HG02852 (cell line): Measurements from ENCODE around the gene MED15.

Experiments
- ATAC-seq: cut with Tn5 transposase; IDR thresholded peaks from one replicate; pipeline ENCODE4 v1.9.1; 2021; ENCODE audit warnings: mild to moderate bottlenecking, moderate library complexity; ENCODE audit not compliant: unreplicated experiment

Gene MED15

DNA sequence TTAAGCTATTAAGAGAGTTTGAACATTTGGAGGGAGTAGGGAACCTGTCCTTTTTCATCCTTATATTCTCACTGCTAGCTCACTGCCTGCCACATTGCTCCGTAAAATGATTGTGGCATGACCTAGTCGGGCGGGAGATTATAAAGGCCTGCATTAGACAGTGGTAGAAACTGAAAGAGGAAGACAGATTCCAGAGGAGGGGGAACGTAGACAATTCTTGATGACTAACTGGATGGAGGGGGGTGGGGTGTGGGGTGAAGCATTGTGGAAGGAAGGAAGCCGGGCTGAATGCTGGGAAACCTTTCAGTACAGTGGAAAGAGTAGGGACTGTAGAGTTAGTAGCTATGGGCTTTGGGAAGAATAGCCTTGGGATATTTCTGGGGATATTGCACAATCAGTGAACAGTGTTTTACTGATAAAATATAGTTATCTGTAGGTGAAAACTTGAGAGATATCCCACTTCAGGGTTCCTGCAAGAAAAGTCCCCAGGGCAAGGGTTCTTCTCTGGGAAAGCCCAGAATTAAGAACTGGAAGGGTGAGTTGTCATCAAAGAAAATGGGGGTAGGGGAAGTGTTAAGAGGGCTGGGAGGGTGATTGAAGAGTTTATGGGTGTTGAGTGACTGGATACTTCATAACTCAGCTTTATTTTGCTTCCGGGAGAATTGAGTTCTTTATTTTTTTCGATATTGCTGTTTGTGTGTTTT is 2.1 kb downstream of the MED15 start:
- ATAC-seq: no peak

DNA sequence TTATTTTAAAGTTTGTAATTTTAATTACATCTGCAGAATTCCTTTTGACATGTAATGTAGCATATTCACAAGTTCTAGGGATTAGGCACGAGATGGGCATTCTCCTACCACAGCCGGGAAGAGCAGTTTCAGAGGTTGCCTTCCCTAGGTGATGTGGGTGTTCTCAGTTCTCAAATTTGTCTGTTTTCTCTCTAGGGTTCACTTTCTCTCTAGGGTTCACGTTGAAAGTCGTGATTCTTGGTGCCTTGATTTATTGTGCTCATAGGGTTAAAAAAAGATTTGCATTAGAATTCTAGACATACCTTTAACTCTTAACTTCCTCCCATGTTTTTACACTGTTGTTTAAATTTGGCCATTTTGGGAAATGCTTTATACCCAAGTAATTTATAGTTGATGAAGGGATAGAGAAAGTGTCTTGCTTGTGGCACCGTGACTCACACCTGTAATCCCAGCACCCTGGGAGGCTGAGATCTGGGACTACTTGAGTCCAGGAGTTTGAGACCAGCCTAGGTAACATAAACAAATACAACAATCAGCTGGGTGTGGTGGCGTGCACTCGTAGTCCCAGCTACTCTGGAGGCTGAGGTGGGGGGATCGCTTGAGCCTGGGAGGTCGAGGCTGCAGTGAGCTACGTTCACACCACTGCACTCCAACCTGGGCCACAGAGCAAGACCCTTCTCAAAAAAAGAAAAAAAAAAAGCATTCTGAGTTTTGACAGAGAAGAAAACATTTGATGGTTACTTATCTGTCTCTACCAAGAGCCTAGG is 3.6 kb downstream of the MED15 start:
- no peak for ATAC-seq

DNA sequence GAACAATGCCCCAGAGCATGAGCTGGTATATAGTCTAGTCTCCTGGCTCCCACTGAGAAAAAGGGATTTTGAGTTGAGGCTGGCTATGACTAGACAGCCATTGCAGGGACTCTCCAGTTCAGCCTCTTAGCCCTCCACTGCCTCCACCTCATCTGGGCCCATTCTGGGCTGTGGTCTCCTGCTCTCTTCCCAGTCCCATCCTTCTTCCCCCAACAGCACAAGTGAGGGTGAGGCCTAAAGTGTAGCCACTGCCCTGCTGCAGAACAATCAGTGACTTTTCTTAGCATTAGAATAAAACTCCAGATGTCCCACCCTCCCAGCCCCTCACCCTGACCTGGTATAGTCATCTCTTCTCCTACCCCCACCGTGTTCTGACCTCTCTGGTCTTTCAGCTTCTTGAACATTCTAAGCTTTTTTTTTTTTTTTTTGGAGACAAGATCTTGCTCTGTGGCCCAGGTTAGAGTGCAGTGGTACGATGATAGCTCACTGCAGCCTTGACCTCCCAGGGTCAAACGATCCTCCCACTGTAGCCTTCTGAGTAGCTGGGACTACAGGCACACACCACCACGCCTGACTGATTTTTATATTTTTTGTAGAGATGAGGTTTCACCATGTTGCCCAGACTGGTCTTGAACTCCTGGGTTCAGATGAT is 4.3 kb downstream of the MED15 start:
- ATAC-seq: no peak

- ATAC-seq: no peak
Observed at GRCh38 chr22:20514658-20515406, 7.4 kb downstream of the MED15 start.

GRCh38 chr22:20516399-20516798 is 9.0 kb downstream of the MED15 start:
- ATAC-seq: no peak

DNA sequence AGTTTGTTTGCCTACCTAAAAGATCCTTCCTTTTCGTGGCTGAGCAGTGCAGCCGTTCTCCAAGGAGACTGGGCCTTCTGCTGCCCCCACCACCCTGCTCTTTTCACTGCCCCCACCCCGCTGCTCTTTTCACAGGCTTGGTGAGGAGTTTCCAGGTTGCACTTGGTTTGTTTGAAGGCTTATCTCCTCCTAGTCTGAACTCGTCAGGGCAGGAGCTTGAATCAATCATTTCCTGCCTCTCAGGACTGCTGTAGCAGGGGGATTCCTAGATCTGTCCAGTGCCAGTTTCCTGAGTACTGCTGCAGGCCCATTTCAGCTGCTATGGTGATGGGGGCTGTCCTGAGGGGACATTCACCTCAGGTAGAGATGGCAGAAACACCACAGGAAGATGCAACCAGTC is 10.0 kb downstream of the MED15 start:
- no peak for ATAC-seq

DNA sequence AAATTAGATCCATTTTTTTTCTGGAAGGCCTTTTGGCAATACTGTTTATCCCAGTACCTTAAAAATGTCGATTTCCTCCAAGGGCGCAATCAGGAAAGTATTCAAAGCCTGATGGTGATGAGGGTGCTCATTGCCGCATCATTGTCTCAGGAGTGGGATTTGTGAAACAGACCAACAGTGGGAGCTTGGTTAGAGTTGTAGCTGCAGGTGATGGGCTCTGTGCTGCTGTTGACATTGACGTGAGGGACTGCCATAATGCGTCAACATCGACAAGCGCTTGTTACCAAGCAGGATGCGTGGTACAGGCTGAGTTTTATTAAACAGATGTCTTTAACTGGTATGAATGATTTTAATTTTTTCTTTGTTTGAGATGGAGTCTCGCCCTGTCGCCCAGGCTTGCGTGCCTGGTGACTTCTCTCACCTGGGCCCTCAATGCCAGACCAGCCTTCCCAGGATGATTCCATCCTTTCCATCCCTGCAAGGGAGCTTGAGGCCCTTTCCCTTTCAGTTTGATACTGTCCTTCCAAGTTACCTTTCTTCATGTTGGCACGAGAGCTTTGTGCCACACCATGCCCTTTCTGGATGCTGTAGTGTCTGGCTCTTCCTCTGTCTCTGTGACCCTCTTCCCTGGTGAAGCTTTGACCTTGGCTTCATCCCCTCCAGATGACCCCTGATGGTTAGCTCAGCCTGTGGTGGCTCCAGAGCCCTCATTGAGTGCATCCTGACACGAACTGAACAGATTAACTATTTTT is 10.6 kb downstream of the MED15 start:
- ATAC-seq: no peak

DNA sequence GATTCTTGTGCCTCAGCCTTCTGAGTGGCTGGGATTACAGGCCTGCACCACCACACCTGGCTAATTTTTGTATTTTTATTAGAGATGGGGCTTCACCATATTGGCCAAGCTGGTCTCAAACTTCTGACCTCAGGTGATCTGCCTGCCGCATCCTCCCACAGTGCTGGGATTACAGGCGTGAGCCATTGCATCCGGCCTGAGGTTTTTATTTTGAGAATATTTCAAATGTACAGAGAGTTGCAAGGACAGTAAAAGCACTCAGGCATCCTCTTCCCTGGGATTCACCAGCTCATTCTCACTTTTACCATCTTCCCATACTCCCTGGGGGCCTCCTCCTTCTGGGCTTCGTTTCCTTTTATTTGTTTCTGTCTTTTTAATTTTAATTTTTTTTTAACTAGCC is 12.1 kb downstream of the MED15 start:
- no peak for ATAC-seq

GRCh38 chr22:20520093-20520511 is 12.7 kb downstream of the MED15 start:
- ATAC-seq: no peak

DNA sequence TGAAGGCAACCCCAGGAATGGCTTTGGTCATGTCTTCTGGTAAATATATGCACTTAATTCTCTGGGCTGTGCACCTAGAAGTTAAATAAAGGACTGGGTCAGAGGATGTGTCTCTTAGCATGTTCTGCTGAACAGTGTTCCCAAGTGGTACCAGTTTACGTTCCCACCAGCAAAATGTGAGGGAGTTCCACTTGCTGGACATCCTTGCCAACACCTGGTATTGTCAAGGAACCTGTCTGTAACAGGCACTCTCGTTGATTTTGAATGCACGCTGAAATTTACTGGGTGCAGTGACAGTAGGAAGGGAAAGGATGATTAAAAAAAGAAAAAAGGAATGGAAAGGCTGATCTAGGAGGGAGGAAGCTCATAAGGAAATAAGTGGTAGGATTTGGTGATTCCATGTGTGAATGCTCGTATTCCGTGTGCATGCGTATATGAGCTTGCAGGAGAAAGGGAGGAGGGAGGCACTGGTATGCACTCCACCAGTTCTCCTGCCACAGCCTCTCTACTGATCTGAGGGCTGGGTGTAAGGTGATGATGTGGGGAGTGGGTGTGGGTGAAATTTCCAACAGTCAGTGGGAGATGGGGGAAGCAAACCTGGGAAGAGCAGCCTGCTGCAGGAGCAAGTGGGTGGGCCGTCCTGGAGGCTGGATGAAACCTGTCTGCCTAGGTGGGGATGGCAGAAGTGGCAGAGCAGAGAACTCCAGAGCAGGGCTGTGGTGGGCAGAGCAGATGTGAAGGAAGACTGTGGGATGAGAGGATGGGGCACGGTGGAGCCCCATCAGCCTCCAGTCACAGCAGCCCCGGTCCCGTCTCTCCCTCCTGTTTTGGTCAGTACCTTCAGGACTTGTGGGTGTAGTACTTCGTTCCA is 15.0 kb downstream of the MED15 start:
- no peak for ATAC-seq

DNA sequence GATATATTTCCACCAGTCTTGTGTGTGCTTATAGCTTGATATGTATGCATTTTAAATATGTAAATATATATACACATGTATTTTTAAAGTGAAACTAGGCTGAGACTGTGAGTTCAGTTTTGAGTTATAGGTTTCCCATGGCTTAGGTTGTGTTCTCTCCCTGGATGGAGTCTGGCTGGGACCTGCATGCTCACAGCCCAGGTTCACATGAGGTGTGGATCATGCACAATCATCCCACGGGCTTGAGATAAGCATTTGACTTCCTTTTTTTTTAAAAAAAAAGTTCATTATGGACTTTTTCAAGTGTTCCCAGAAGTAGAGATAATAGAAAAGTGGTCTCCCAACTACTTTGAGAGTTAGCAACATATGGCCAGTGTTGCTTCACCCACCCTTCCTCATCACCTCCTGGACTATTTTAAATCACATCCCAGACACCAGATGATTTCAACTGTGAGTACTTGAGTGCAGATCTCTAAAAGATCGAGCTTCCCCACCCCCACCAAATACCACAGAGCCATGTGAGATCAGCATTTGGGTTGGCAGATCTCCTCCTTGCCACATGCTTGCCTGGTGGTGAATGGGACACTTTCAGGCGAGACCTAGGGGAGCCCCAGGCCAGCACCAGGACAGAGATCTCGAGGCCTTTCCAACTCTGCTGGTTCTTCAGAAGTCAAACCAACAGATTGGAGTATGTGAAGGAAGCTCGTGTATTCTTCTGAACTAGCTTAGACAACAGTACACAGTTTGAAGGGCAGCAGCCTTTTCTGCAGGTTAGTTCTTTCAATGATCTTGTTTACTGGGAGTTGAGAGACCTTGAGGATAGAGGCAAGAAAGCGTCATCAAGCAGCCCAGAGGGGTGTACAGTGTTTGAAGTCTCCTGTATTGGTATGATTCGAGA is 15.9 kb downstream of the MED15 start:
- no peak for ATAC-seq

- no peak for ATAC-seq
Observed at GRCh38 chr22:20524004-20524481, 16.6 kb downstream of the MED15 start.

DNA sequence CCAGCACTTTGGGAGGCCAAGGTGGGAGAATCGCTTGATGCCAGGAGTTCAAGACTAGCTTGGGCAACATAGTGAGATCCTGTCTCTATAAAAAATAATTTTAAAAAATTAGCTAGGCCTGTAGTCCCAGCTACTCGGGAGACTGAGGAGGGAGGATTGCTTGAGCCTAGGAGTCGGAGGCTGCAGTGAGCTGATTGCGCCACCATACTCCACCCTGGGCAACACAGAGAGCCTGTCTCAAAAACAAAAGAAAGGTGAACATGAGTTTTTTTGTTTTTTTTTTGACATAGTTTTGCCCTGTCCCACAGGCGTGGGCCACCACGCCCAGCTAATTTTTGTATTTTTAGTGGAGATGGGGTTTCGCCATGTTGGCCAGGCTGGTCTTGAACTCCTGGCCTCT is 17.6 kb downstream of the MED15 start:
- no peak for ATAC-seq

DNA sequence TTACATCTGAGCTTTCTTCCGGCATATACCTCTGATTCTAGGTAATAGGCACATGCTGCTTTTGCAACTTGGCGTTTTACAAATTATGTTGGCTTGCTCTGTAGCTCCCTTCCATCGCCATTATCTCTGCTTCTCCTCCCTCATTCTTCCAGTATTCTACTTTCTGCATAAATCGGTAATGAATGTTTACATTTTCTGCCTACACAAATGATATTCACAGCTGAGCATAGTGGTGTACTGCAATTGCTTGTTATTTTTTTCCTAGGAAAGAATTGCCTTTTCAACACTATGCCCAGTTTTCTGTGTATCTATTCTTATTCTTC is 18.9 kb downstream of the MED15 start:
- no peak for ATAC-seq

DNA sequence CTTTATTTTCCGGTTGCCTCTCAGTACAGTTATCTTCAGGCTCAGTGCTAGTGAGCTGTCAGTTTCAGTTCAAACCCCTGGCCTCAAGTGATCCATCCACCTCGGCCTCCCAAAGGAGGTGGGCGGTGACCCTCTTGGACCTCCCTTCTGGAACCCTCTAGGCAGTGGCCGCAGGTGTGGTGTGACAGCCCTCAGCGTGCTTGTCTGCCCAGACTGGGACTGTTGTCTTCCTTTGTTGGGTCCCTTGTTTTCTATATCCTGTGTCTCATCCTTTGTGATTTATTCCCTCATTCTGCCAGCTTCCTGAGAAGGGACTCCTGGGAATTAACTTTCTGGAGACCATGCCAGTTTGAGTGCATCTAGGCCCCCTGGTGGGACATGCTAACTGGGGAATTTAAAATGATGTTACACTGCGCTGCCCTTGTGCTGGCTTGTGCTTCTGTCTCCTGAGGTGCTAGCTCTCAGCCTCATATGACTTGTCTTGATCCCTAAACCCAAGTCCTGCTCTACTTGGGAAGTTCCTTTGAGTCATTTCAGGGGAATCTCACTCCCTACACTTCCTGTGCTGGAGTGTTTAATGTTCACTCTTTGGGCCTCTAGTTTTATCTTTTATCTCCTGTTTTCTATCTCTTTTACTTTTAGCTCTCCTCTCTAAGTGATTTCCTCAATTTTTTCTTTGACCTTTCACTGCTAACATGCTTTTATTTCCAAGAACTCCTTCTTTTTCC is 19.4 kb downstream of the MED15 start:
- no peak for ATAC-seq

DNA sequence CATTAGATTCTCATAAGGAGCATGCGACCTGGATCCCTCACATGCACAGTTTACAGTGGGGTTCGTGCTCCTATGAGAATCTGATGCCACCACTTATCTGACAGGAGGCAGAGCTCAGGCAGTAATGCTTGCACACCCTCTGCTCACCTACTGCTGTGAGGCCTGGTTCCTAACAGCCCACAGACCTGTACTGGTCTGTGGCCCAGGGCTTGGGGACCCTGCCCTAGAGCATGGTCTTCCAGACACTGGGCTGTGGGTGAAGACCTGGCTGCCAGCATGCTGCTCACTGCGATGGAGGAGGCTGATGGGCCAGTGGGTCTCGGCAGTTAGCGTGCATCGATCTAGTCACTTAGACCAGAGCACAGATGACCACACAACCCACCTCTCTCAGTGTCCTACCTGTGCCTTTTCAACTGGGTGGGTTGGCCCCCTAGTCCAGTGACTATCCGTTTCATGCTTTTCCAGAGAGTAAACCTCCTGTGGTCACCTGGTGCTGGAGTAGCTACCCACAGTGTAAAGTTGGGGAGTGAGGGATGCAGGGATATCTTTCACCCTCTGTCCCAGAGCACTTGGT is 21.1 kb downstream of the MED15 start:
- no peak for ATAC-seq

- ATAC-seq: no peak
Observed at GRCh38 chr22:20530368-20531153, 23.2 kb downstream of the MED15 start.
